ENCODE results near the gene C11orf58.
A peak's percentile ranks its signal among the peaks of the same experiment; 100 is the strongest.

Gene C11orf58

DNA sequence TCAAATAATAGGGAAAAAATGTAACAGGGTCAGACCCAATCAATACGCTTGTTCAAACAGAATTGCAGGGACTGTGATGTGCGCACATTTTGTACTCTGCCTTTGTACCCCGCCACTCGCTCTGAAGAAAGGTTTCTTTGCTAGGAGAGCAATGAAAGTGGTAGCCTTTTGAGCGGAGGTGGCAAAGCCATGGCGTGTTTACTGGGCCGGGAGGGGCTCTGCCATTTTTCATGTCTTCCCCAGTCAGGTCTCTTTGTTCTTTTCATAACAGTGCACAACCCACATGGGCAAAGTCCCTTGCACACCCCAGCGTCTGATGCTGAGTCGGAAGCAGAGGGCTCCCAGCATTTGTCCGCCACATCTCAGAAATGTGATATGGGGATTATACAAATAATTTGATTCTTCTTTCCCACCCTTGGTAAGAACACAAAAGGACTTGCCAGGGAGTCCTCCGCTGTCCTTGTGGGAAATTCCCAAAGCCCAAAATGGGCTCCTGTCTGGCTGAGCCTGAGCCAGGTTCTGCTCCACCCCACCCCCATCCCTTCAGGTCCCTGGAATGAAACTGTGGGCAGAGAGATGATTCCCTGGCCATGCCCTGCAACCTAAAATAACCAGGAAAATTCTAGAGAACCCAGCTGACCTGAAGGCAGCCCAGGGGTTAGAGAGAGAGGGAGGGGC is 36.6 kb downstream of the C11orf58 start:
- Histone ChIP-seq H3K36me3 (replicated peaks) (peaks cover 4% of the 10 kb centered on the region; the same call in 1 of the 2 replicates), H3K4me3 (no peak overlapping the region), H3K4me1 (no peaks in the 10 kb centered on the region), H3K27me3 (ENCODE audit: low read depth) (no peaks in the 10 kb centered on the region), H3K9me3 (no peaks in the 10 kb centered on the region)
- no peak for DNase-seq (ENCODE audit: low spot score in 2 of 2)
- in situ Hi-C loops (cut with MboI; ENCODE audit: low sequenced_read_pairs) = no loop called here

DNA sequence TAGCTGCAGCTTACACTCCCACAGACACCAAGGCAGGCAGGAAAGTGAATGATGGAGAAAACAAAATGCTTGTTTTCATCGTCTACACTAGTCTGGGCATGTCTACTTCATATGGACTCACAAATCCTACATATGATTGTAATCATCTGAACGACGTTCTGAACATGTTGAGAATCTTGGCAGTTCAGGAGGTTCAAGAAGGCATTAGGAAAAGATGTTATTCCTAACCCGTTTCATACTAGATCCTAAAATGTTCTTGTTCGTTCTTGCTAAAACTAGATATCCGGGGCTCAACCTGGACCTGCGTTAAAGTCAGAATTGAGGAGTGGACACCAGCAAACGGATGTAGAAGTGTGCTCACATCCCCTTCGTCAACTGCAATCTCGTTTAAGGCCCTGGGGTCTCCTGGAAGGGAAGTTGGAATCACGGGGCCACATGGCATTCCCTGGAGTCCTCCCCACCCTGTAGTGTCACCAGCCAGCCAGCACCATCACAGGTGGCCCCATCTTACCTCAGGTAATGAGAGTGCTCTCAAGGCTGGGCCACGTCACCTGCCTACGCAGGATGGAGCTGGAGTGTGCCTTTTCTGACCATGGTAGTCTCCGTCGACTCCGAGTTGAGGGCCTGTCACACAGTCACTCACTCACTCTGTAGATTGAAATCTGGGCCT is 37.3 kb downstream of the C11orf58 start:
- H3K4me3 ChIP-seq = no peak overlapping the region
- no peak for DNase-seq (ENCODE audit: low spot score in 2 of 2)
- in situ Hi-C loops (cut with MboI; ENCODE audit: low sequenced_read_pairs) = no loop called here
- H3K36me3 ChIP-seq (replicated peaks) = peaks cover 4% of the 10 kb centered on the region; the same call in 1 of the 2 replicates
- H3K9me3 ChIP-seq = no peaks in the 10 kb centered on the region
- H3K27me3 ChIP-seq (ENCODE audit: low read depth) = no peaks in the 10 kb centered on the region
- no peaks in the 10 kb centered on the region for H3K4me1 ChIP-seq

DNA sequence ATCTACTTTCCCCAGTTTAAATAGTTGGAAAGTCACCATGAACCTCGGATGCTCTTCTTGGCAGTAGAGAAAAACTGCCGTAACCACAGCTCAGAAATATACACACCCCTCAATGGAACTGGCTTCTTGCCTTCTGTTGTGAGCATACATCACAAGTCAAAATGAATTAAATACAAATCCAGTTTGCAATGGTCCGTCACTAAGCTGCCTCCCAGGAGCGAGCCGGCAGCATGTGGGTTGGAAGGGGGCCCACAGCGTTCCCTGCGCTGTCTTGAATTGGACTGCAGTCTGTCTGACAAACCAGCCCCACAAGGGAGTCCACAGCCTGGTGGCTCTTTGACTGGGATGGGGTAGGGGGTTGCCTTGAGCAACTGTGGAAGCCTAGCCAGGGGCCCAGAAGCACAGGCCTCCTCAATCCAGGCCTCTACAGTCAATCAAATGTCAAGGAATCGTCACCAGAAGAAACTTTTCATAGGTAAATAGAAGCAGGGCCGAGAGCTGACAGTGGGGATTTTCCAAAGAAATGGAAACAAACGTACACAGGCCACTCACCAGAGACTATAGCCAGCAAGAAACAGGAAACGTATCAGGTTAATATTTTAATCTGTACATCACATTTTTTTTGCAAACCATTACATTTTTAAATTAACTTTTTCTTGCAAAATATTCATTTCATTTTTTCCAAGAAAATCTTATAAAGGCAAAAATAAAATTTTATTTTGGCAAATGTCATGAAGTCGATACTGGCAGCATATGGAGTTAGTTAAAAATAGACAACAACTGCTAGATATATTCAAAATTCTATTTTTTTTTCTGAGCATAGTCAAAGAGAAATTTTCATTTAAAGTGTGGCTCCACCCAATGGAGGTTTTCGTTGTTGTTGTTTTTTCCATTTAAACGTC is 38.5 kb downstream of the C11orf58 start:
- no peak overlapping the region for H3K4me3 ChIP-seq
- no peak for DNase-seq (ENCODE audit: low spot score in 2 of 2)
- no peaks in the 10 kb centered on the region for H3K27me3 ChIP-seq (ENCODE audit: low read depth)
- H3K4me1 ChIP-seq = no peaks in the 10 kb centered on the region
- in situ Hi-C loops (cut with MboI; ENCODE audit: low sequenced_read_pairs) = no loop called here
- H3K36me3 ChIP-seq (replicated peaks) = peaks cover 4% of the 10 kb centered on the region; the same call in 1 of the 2 replicates
- no peaks in the 10 kb centered on the region for H3K9me3 ChIP-seq

DNA sequence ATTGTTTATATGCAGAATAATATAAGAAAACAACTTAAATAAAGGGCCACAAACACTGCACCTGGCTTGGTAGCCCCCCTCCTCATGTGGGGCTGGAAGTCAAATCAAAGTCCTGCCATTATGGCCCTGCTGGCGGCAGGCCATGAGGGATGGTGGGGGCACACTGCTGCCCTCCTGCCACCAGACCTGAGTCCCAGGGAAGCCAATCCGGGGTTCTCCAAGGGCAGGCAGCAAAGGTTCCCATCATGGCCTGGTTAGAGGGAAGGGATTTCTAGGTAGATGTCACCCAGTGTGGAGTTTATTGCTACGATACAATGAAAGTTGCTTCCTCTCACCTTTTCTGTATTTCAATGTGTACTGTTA is 39.1 kb downstream of the C11orf58 start:
- Histone ChIP-seq H3K4me3 (no peak overlapping the region), H3K4me1 (no peaks in the 10 kb centered on the region), H3K9me3 (no peaks in the 10 kb centered on the region), H3K27me3 (ENCODE audit: low read depth) (no peaks in the 10 kb centered on the region), H3K36me3 (replicated peaks) (peaks cover 4% of the 10 kb centered on the region)
- in situ Hi-C loops (cut with MboI; ENCODE audit: low sequenced_read_pairs) = no loop called here
- no peak for DNase-seq (ENCODE audit: low spot score in 2 of 2)

DNA sequence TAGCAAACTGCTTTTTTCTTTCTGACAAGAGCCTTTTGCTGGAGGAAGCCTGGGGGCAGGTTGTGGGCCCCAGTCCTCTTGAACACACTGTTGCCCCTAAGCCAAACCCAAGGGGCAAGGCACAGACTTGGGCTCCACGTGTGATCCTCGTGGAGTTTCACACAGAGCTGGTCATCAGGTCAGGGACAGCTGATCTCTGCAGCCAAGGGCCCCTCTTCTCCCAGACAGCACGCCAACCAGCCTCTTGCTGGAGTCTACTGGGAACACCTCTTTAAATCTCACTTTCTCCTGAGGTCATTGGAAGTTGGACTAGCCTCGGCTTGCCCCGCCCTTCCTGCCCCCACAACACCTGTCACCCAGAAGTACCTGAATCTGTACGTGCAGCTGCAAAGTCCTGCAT is 39.8 kb downstream of the C11orf58 start:
- H3K36me3 ChIP-seq (replicated peaks) = peaks cover 6% of the 10 kb centered on the region
- H3K4me3 ChIP-seq = no peak overlapping the region
- no peaks in the 10 kb centered on the region for H3K9me3 ChIP-seq
- no peaks in the 10 kb centered on the region for H3K4me1 ChIP-seq
- H3K27me3 ChIP-seq (ENCODE audit: low read depth) = no peaks in the 10 kb centered on the region
- in situ Hi-C loops (cut with MboI; ENCODE audit: low sequenced_read_pairs) = no loop called here
- no peak for DNase-seq (ENCODE audit: low spot score in 2 of 2)

DNA sequence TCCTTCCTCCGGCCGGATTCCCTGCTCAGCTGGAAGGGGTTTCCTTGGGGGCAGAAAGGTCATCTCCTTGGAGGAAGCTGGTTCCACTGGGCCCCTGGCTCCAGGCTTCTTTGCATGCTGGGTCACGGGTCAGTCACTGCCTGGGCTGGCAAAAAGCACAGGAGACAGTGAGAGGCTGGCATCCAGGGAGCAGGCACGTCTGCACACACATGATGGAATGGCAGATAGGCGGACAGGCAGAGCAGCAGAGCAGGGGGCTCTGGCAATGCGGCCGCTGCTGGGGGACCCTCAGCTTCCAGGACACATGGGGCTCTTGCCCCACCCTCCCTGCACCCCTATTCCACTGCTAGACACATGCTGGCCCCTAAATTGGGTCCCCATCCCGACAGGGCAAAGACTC is 40.4 kb downstream of the C11orf58 start:
- Histone ChIP-seq H3K9me3 (no peaks in the 10 kb centered on the region), H3K27me3 (ENCODE audit: low read depth) (no peaks in the 10 kb centered on the region), H3K36me3 (replicated peaks) (peaks cover 10% of the 10 kb centered on the region), H3K4me1 (peaks cover 5% of the 10 kb centered on the region), H3K4me3 (no peak overlapping the region)
- no peak for DNase-seq (ENCODE audit: low spot score in 2 of 2)
- in situ Hi-C loops (cut with MboI; ENCODE audit: low sequenced_read_pairs) = no loop called here

DNA sequence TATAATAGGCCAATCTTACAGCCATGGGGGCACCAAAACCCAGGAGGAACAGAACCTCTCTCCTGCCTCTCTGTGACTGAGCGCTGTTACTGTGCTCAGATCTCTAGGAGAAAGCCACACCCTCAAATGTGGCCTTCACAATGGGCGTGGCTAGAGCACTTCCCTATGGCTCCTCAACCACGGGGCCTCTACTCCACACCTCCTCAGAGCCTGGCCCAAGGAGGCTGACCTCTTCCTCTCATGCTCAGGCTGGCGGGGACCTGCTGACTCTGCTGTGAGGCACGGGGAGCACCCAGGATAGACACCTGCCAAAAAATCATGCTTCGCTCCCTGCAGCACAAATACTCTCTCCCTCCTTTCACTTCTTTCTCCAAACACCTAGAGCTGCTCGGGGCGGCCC is 41.0 kb downstream of the C11orf58 start:
- H3K36me3 ChIP-seq (replicated peaks) = peaks cover 10% of the 10 kb centered on the region
- H3K4me3 ChIP-seq = no peak overlapping the region
- H3K4me1 ChIP-seq = peaks cover 10% of the 10 kb centered on the region
- no peaks in the 10 kb centered on the region for H3K9me3 ChIP-seq
- no peaks in the 10 kb centered on the region for H3K27me3 ChIP-seq (ENCODE audit: low read depth)
- in situ Hi-C loops (cut with MboI; ENCODE audit: low sequenced_read_pairs) = no loop called here
- DNase-seq (ENCODE audit: low spot score in 2 of 2) = no peak

DNA sequence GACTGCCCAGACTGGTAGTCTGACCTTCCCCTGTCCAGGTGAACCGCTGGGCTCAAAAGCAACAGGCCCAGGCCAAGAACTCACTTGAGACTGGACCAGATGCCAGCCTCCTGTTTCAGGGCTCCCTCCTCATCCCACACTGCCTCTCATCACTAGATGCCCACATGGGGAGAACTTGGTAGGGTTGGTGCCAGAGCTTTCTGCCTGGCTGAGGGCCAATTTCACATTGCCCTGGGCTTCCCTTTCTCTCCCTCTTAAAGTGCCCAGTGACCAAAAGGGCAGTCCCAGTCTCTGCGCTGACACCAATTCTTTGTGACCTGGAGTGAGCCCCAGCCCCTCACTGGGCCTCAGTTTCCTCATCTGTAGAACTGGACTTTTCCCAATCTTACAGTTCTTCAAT is 41.7 kb downstream of the C11orf58 start:
- in situ Hi-C loops (cut with MboI; ENCODE audit: low sequenced_read_pairs) = loop anchor here (10.0 kb wide), 1 partner anchor 285 kb away; no protein-coding TSS in a partner anchor
- no peak overlapping the region for H3K4me3 ChIP-seq

DNA sequence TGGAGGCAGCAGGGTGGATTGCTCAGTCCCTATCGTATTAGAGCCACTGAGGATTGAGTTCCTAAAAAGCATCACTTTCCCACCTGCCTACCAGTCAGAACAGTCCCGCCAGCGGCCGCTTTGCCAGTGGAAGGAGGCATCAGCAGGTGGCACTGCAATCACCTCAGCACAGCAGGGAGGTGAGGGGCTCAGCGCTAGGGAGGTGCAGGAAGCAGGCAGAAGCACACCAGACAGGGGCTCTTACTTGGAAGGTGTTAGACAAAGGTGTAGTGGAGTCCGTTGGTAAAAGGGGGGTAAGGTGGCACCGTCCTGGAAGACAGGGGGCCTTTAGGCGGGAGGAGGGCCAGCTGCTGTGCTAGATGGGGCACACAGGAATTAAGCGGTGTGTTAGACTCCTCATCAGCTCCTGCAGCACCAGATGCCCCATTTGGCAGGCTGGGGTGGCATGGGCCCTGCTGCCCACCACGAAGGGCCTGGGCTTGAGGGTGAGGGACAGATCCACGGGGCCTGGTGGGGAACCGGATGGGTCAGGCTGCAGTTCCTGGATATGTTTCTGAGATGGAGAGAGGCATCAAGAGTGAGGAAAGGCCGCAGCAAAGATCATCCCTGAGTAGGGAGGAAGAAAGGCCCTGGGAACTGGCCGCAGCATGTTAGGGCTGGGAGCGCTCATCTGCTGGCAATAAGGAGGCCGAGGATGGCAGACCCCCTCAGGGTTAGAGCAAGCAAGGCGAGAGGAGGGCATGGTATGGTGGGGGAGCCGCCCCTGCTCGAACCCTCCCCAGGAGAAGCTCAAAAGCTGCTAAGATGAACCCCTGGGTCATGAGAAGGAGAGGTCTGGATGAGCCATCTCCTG is 42.5 kb downstream of the C11orf58 start:
- no peak for DNase-seq (ENCODE audit: low spot score in 2 of 2)
- in situ Hi-C loops (cut with MboI; ENCODE audit: low sequenced_read_pairs) = loop anchor here (10.0 kb wide), 1 partner anchor 284 kb away; no protein-coding TSS in a partner anchor
- Histone ChIP-seq H3K4me1 (peaks cover 20% of the 10 kb centered on the region), H3K9me3 (no peaks in the 10 kb centered on the region), H3K36me3 (replicated peaks) (peaks cover 16% of the 10 kb centered on the region), H3K27me3 (ENCODE audit: low read depth) (no peaks in the 10 kb centered on the region), H3K4me3 (no peak overlapping the region)

More for the DNA sequence above, 41.7 kb downstream of the C11orf58 start:
- Histone ChIP-seq H3K27me3 (ENCODE audit: low read depth) (no peaks in the 10 kb centered on the region), H3K9me3 (no peaks in the 10 kb centered on the region), H3K4me1 (peaks cover 17% of the 10 kb centered on the region), H3K36me3 (replicated peaks) (peaks cover 13% of the 10 kb centered on the region)
- DNase-seq (ENCODE audit: low spot score in 2 of 2) = no peak

DNA sequence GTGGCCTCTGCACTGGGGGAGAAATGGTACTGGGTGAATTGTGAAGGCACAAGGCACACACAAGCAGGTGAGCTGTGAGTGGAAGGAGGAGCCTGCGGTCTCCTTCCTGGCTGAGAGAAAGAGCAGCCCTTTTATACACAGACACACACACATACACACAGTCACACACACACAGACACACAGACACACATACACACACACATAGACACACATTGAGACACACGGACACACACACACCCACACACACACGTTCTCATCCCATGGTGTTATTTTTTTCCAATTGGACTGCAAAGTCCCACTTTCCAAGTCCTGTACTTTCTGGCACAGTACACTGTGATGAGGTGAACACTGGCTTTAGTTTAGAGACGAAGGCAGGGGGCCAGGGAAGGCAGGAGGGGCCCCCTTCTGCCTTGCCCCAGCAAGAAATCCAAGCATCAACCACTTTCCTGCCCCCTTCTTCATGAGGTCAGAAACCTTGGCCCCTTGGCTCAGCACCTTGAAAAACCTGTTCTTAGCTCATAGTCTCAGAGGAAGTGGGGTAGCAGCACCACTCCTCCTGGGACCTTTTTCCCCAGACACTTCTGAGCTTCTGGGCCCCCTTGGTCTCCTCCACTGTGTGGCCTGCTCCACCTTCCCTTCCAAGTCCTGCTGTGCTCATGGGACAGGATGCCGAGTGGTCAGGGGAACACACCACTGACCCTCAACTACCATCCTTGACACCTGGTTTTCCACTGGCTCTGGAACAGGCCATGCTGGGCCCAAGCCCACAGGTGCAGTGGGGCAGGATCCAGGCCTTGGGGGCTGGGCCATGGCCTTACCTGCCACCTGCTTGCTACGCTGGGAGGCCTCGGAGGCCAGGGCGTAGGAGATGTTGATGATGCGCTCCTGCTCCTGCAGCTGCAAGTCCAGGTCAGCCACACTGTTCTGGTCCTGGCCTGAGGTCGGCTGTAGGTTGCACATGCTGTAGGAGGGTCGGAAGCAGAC is 43.8 kb downstream of the C11orf58 start:
- H3K4me1 ChIP-seq = peaks cover 20% of the 10 kb centered on the region
- H3K27me3 ChIP-seq (ENCODE audit: low read depth) = no peaks in the 10 kb centered on the region
- H3K4me3 ChIP-seq = no peak overlapping the region
- H3K36me3 ChIP-seq (replicated peaks) = peaks cover 16% of the 10 kb centered on the region
- no peak for DNase-seq (ENCODE audit: low spot score in 2 of 2)
- no peaks in the 10 kb centered on the region for H3K9me3 ChIP-seq
- in situ Hi-C loops (cut with MboI; ENCODE audit: low sequenced_read_pairs) = loop anchor here (10.0 kb wide), 1 partner anchor 283 kb away; no protein-coding TSS in a partner anchor

DNA sequence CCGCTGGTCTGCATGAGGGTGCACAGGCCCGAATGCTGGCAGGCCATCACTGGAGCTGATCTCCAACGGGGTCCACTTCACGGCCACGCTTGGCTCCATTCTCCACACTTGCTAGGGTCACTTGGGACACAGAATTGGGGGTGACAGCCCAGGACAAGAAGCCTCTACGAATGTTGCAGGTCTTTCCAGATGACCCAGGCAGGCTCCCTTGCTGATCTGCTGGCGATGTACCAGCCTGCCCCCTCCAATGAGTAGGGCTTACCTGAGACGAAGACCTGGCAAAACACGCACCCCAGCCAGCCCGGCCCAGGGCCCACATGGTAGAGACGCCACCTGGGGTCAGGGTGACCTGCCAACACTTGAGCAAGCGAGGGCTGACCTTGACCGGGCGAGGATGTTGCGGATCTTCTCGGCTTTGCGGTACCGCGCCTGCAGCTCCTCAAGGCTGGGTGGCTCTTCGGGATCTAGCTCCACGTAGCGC is 44.9 kb downstream of the C11orf58 start:
- in situ Hi-C loops (cut with MboI; ENCODE audit: low sequenced_read_pairs) = loop anchor here (10.0 kb wide), 1 partner anchor 281 kb away; no protein-coding TSS in a partner anchor
- no peaks in the 10 kb centered on the region for H3K9me3 ChIP-seq
- H3K27me3 ChIP-seq (ENCODE audit: low read depth) = no peaks in the 10 kb centered on the region
- H3K4me3 ChIP-seq = no peak overlapping the region
- peaks cover 18% of the 10 kb centered on the region for H3K36me3 ChIP-seq (replicated peaks)
- DNase-seq (ENCODE audit: low spot score in 2 of 2) = no peak
- peaks cover 20% of the 10 kb centered on the region for H3K4me1 ChIP-seq

DNA sequence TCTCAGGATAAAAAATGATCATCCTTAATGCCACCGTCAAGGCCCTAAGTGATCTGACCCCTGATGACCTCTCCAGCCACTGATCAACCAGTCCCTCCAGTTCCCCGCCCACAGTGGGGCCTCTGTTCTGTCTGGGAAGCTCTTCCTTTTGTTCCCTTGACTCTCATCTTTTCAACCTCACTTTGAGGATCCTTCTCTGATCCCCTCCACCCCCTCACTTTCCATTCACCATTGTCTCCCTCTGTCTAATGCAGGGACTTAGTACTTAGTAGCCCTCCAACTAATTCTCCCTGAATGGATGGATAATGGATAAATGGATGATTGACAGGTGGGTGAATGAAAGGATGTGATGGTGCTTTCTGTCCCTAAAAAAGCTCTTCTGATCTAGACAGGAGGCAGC is 45.6 kb downstream of the C11orf58 start:
- Histone ChIP-seq H3K9me3 (no peaks in the 10 kb centered on the region), H3K4me1 (peaks cover 20% of the 10 kb centered on the region), H3K27me3 (ENCODE audit: low read depth) (no peaks in the 10 kb centered on the region), H3K4me3 (no peak overlapping the region), H3K36me3 (replicated peaks) (peaks cover 21% of the 10 kb centered on the region)
- peak; percentile 69 to 77 for DNase-seq (ENCODE audit: low spot score in 2 of 2)
- in situ Hi-C loops (cut with MboI; ENCODE audit: low sequenced_read_pairs) = loop anchor here (10.0 kb wide), 1 partner anchor 281 kb away; no protein-coding TSS in a partner anchor

Measured in HAP-1 (cell line).